AG04449 (cell line): ENCODE results near the gene ZMAT5.

Source experiments
- CTCF ChIA-PET: fragments of 350-600 bp; formaldehyde crosslinking; extraction: SDS; loops from one replicate; lab custom pipeline; 2021; ENCODE audit warnings: antibody characterized with exemption; lab: Yijun Ruan, JAX
- POLR2A ChIA-PET: fragments of 400-600, 350-600 bp; formaldehyde crosslinking; extraction: SDS; loops from one replicate; lab custom pipeline; 2020; ENCODE audit warnings: antibody characterized with exemption, inconsistent platforms; lab: Yijun Ruan, JAX
- DNase-seq: peaks from one replicate; pipeline ENCODE4 v3.0.0-alpha.2; 2010; ENCODE audit warnings: low read depth, low spot score
- H3K4me3 ChIP-seq: 2 replicates; pipeline ENCODE4 v1.5.1; 2011; ENCODE audit warnings: low read depth, mild to moderate bottlenecking, control low read depth, low read length
- CTCF ChIP-seq: IDR thresholded peaks from one replicate; pipeline ENCODE4 v1.5.1; 2011; ENCODE audit warnings: mild to moderate bottlenecking, moderate library complexity, low read length, control low read depth, inconsistent platforms; ENCODE audit not compliant: insufficient read depth; ENCODE audit errors: missing control alignments

ZMAT5 gene

GRCh38 chr22:29748248-29748893 lies 18.4 kb downstream of the ZMAT5 start:
- no peak for DNase-seq
- ChIA-PET CTCF (no interaction called here), POLR2A (no interaction called here)
- TF ChIP-seq CTCF = no peak
- H3K4me3 ChIP-seq = no peak overlapping the region

GRCh38 chr22:29747832-29748231 lies 19.0 kb downstream of the ZMAT5 start:
- CTCF ChIA-PET = no interaction called here
- TF ChIP-seq CTCF = no peak
- no peak for DNase-seq
- POLR2A ChIA-PET = no interaction called here
- H3K4me3 ChIP-seq = no peak overlapping the region

GRCh38 chr22:29744902-29745301 lies 21.9 kb downstream of the ZMAT5 start:
- CTCF ChIA-PET = interaction anchor here (1.0 to 1.5 kb wide), 2 partner anchors 12 to 19 kb away, joined by 4 to 7 read pairs; no protein-coding TSS in a partner anchor

GRCh38 chr22:29742326-29742725 lies 24.5 kb downstream of the ZMAT5 start:
- no peak for TF ChIP-seq CTCF
- CTCF ChIA-PET = interaction anchor here (1.4 kb wide), 1 partner anchor 346 kb away, joined by 3 read pairs; no protein-coding TSS in a partner anchor
- POLR2A ChIA-PET = interaction anchor here (1.1 kb wide), 1 partner anchor 24 kb away, joined by 3 read pairs; the partner anchor contains the start of genes UQCR10 and ZMAT5
- DNase-seq = no peak
- H3K4me3 ChIP-seq = no peak overlapping the region

More at GRCh38 chr22:29744902-29745301, 21.9 kb downstream of the ZMAT5 start:
- H3K4me3 ChIP-seq = no peak overlapping the region
- peak; percentile 45 for DNase-seq
- POLR2A ChIA-PET = no interaction called here
- TF ChIP-seq CTCF = no peak

- ChIA-PET POLR2A (interaction anchor here (1.1 kb wide), 1 partner anchor 25 kb away, joined by 3 read pairs; the partner anchor contains the start of genes UQCR10 and ZMAT5), CTCF (interaction anchor here (1.0 to 1.4 kb wide), 2 partner anchors 10 to 347 kb away, joined by 3 read pairs; no protein-coding TSS in a partner anchor)
- DNase-seq = no peak
- H3K4me3 ChIP-seq = no peak overlapping the region
- no peak for TF ChIP-seq CTCF
Measured at GRCh38 chr22:29741926-29742325, 24.9 kb downstream of the ZMAT5 start.

GRCh38 chr22:29740216-29740615 lies 26.6 kb downstream of the ZMAT5 start:
- CTCF ChIA-PET = no interaction called here
- TF ChIP-seq CTCF = no peak

More at GRCh38 chr22:29740216-29740615, 26.6 kb downstream of the ZMAT5 start:
- no peak for DNase-seq
- POLR2A ChIA-PET = no interaction called here
- H3K4me3 ChIP-seq = no peak overlapping the region
